ENCODE measurements around the gene ASTE1. TPM values are rescaled to one million over a fixed set of nuclear protein-coding genes. Genes with fewer than 3 reads are reported as not detected.

ASTE1 gene
- total RNA-seq, result 5.4 to 6.6 TPM (median 6.5 TPM) in 3 replicates
- long read RNA-seq, partial matches to known transcripts, result 2 of 13 reads
- long read RNA-seq, other reads (novel, unspliced or antisense), result 8 of 13 reads

GRCh38 chr3:131026321-131027151 lies at the start of gene ASTE1, which contains the start of gene NEK11:
Gene ASTE1, minus strand, starts transcription at chr3:131026825. Its CDS starts 1,519 bp downstream, at chr3:131025306.
Gene NEK11, plus strand, starts transcription at chr3:131026877. Its CDS starts 2,832 bp downstream, at chr3:131029709.
- peak; percentile 10 for TF ChIP-seq CTCF (IDR thresholded peaks at IDR 0.05)
- Mint-ChIP-seq H3K4me3 (ENCODE audit: unreplicated experiment) (peak within 1 kb of the TSS; percentile 88), H3K4me1 (ENCODE audit: low read depth) (peaks cover 26% of the 10 kb centered on the region), H3K36me3 (ENCODE audit: low read depth) (peaks cover 4% of the 10 kb centered on the region), H3K9me3 (ENCODE audit: low read depth) (no peaks in the 10 kb centered on the region), H3K27ac (ENCODE audit: unreplicated experiment) (peak within 1 kb of the TSS; percentile 93), H3K27me3 (ENCODE audit: low read depth) (no peaks in the 10 kb centered on the region)
- DNase-seq (ENCODE audit: low spot score), result peak; percentile 95

- no peaks in the 10 kb centered on the region for H3K36me3 Mint-ChIP-seq (ENCODE audit: low read depth)
- TF ChIP-seq CTCF (IDR thresholded peaks at IDR 0.05), result no peak
- H3K4me3 Mint-ChIP-seq (ENCODE audit: unreplicated experiment), result no peak overlapping the region
- H3K9me3 Mint-ChIP-seq (ENCODE audit: low read depth), result no peaks in the 10 kb centered on the region
- peaks cover 8% of the 10 kb centered on the region for H3K4me1 Mint-ChIP-seq (ENCODE audit: low read depth)
- DNase-seq (ENCODE audit: low spot score), result no peak
- H3K27ac Mint-ChIP-seq (ENCODE audit: unreplicated experiment), result no peak overlapping the region
- H3K27me3 Mint-ChIP-seq (ENCODE audit: low read depth), result no peaks in the 10 kb centered on the region
Measured at GRCh38 chr3:131075632-131076328, 49.2 kb upstream of the ASTE1 start.

GRCh38 chr3:131072845-131073244 lies 46.2 kb upstream of the ASTE1 start:
- peaks cover 8% of the 10 kb centered on the region for H3K4me1 Mint-ChIP-seq (ENCODE audit: low read depth)

GRCh38 chr3:131072099-131072559 lies 45.5 kb upstream of the ASTE1 start:
- no peak overlapping the region for H3K27ac Mint-ChIP-seq (ENCODE audit: unreplicated experiment)
- no peak for TF ChIP-seq CTCF (IDR thresholded peaks at IDR 0.05)
- H3K27me3 Mint-ChIP-seq (ENCODE audit: low read depth), result no peaks in the 10 kb centered on the region
- no peaks in the 10 kb centered on the region for H3K36me3 Mint-ChIP-seq (ENCODE audit: low read depth)
- DNase-seq (ENCODE audit: low spot score), result no peak
- H3K9me3 Mint-ChIP-seq (ENCODE audit: low read depth), result no peaks in the 10 kb centered on the region
- no peak overlapping the region for H3K4me3 Mint-ChIP-seq (ENCODE audit: unreplicated experiment)
- peaks cover 8% of the 10 kb centered on the region for H3K4me1 Mint-ChIP-seq (ENCODE audit: low read depth)

More at GRCh38 chr3:131072845-131073244, 46.2 kb upstream of the ASTE1 start:
- Mint-ChIP-seq H3K36me3 (ENCODE audit: low read depth) (no peaks in the 10 kb centered on the region), H3K9me3 (ENCODE audit: low read depth) (no peaks in the 10 kb centered on the region), H3K4me3 (ENCODE audit: unreplicated experiment) (no peak overlapping the region), H3K27me3 (ENCODE audit: low read depth) (no peaks in the 10 kb centered on the region), H3K27ac (ENCODE audit: unreplicated experiment) (peak overlapping the region; percentile 17)
- TF ChIP-seq CTCF (IDR thresholded peaks at IDR 0.05), result no peak
- no peak for DNase-seq (ENCODE audit: low spot score)

- Mint-ChIP-seq H3K36me3 (ENCODE audit: low read depth) (no peaks in the 10 kb centered on the region), H3K4me1 (ENCODE audit: low read depth) (peaks cover 5% of the 10 kb centered on the region), H3K27me3 (ENCODE audit: low read depth) (no peaks in the 10 kb centered on the region), H3K9me3 (ENCODE audit: low read depth) (peaks cover 7% of the 10 kb centered on the region), H3K4me3 (ENCODE audit: unreplicated experiment) (no peak overlapping the region), H3K27ac (ENCODE audit: unreplicated experiment) (no peak overlapping the region)
- DNase-seq (ENCODE audit: low spot score), result no peak
- no peak for TF ChIP-seq CTCF (IDR thresholded peaks at IDR 0.05)
Measured at GRCh38 chr3:131067983-131068382, 41.4 kb upstream of the ASTE1 start.

Data from chondrocyte (in vitro differentiated cells).